GM18502 (cell line): ENCODE measurements around the gene SGK2.

Experiments
- ATAC-seq: cut with Tn5 transposase; IDR thresholded peaks from one replicate; pipeline ENCODE4 v1.9.1; 2021; ENCODE audit warnings: mild to moderate bottlenecking; ENCODE audit not compliant: unreplicated experiment, poor library complexity

Gene SGK2

GRCh38 chr20:43535370-43536004, 23.3 kb upstream of the SGK2 start:
- no peak for ATAC-seq

GRCh38 chr20:43536041-43536816, 22.6 kb upstream of the SGK2 start:
- no peak for ATAC-seq

DNA sequence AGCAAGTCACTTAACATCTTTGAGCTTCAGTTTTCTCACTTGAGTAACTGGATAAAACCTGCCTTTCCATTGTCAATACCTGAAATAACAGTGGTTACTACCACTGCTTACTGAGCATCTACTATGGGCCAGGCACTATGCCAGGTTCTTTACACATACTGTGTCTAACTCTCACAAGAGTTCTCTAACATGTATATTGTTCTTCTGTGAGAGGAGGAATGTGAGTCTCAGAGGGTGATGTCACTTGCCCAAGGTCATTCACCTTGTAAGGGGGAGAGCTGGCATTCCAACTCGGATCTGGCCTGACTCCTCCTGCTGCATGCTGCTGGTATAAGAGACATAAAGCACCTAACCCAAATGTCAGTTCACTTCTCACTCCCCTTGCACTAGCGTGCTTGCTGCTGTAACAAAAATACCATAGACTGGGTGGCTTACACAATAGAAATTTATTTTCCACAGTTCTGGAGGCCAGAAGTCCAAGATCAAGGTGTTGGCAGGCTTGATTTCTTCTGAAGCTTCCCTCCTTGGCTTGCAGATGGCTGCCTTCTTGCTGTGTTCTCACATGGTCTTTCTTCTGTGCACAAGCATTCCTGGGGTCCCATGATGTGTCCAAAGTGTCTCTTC, 21.9 kb upstream of the SGK2 start:
- ATAC-seq = no peak

- ATAC-seq = no peak
Observed at GRCh38 chr20:43537921-43538877, 20.6 kb upstream of the SGK2 start.

GRCh38 chr20:43538878-43539700, 19.7 kb upstream of the SGK2 start:
- no peak for ATAC-seq

DNA sequence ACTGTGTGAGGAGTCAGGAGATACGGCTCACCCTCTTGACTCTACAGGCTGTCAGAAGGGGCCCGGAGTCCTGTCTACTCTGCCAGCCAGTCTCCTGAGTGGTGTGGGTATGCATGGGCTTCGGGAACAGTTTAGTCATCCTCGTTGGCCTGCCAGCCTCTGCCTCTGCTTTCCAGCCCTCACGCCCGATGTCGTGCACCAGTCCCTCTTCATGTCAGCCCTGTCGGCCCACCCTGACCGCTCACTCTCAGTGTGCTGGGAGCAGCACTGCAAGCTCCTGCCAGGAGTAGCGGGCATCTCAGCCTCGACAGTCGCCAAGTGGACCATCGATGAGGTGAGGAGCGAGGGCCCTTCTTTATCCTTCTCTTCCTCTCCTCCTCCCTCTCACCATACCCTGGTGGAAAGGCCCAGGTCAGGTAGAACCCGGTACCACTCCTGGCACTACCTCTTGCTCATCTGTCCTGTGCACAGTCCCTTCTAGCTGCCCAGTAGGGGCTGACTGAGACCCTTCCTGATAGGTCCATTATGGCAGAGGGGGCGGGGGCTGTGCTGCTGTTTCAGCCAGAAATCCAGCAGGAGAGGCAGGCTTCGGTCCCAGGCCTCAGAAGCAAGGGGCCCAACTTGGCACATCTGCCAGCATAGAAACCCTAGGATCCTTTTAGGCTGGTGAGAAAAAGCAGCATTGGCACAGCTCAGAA, 18.7 kb upstream of the SGK2 start:
- ATAC-seq = no peak

GRCh38 chr20:43540673-43541060, 18.2 kb upstream of the SGK2 start:
- no peak for ATAC-seq

DNA sequence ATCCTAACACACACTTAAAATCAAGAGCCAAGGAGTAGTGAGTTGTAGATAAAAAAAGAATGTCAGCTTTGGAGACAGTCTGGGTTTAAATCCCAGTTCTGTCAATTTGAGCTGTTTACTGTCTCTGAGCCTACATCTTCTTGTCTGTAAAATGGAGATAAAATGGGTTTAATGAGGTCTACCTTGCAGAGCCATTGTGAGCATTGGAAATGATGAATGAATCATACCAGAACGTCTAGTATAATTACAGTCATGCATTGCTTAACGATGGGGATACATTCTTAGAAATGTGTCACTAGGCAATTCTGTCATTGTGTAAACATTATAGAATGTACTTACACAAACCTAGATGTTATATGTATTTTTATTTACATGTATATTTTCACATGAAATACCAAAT, 17.6 kb upstream of the SGK2 start:
- ATAC-seq = no peak

- no peak for ATAC-seq
Observed at GRCh38 chr20:43542161-43542560, 16.7 kb upstream of the SGK2 start.

DNA sequence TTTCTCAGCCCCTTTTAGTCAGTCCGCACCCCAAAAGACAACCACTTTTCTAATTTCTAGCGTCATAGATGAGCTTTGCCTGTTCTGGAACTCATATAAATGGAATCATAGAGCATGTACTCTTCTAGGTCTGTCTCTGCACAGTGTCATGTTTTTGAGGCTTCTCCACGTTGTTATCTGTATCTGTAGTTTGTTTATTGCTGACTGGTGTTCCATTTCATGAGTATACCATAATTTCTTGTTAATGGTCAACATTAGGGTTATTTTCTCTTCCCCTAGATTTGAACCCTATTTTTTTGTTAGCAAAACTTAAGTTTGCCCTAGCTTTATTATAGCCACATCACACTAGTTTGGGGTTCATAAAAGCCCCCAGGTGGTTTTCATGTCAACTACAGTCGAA, 16.2 kb upstream of the SGK2 start:
- no peak for ATAC-seq

GRCh38 chr20:43543138-43543537, 15.7 kb upstream of the SGK2 start:
- no peak for ATAC-seq

- no peak for ATAC-seq
Observed at GRCh38 chr20:43544501-43544900, 14.3 kb upstream of the SGK2 start.

GRCh38 chr20:43545837-43546578, 12.8 kb upstream of the SGK2 start:
- no peak for ATAC-seq

DNA sequence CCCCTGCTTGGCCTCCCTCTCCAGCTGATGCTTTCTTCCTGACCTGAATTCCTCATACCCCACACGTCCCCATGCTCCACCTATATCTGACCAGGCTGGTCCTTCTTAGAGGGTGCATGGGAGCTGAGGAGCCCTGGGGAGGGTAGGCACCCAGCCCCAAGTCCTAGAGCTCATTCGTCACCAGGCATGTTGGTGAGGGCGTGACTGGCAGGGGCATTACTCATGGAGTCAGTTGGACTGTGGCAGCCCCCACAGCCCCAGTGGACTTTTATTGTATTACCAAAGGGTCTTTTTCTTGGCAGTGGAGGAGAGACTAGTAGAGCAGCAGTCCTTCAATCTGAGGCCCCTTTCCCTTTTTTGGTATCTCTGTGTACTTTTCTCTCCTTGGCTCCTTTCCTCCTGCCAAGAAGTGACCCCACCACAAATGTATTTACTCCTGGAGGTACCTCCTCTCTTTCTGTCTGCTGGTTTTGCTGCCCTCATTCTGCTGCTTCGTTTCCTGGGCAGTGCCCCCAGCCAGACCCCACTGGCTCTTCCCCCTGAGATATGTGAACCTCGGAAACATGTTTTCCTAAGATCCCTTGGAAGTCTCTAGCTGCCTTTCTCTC, 10.4 kb upstream of the SGK2 start:
- no peak for ATAC-seq

- no peak for ATAC-seq
Observed at GRCh38 chr20:43549416-43550065, 9.3 kb upstream of the SGK2 start.

GRCh38 chr20:43550456-43550855, 8.4 kb upstream of the SGK2 start:
- no peak for ATAC-seq

- no peak for ATAC-seq
Observed at GRCh38 chr20:43554369-43554768, 4.5 kb upstream of the SGK2 start.
